WERI-Rb-1 (cell line): ENCODE data around the gene TTC16.

Experiments used
- DNase-seq: peaks from one replicate; pipeline ENCODE4 v3.0.0-alpha.2; 2020
- H3K27ac ChIP-seq: fragments of 250-450 bp; sonication (Bioruptor Pico); 2 replicates; pipeline ENCODE4 v1.5.1; 2020; ENCODE audit warnings: mild to moderate bottlenecking, moderate library complexity
- H3K27me3 ChIP-seq: fragments of 250-450 bp; sonication (Bioruptor Pico); 2 replicates; pipeline ENCODE4 v1.5.1; 2021; ENCODE audit warnings: mild to moderate bottlenecking, low read depth, moderate library complexity; ENCODE audit not compliant: insufficient read depth, severe bottlenecking
- H3K36me3 ChIP-seq: fragments of 250-450 bp; sonication (Bioruptor Pico); 2 replicates; pipeline ENCODE4 v1.5.1; 2020; ENCODE audit warnings: mild to moderate bottlenecking, moderate library complexity
- H3K4me3 ChIP-seq: 2 replicates; pipeline ENCODE4 v1.5.1; 2011; ENCODE audit warnings: low read depth, mild to moderate bottlenecking, control low read depth, low read length
- H3K9me3 ChIP-seq: fragments of 250-450 bp; sonication (Bioruptor Pico); 2 replicates; pipeline ENCODE4 v1.5.1; 2021; ENCODE audit warnings: mild to moderate bottlenecking, moderate library complexity; ENCODE audit not compliant: severe bottlenecking
- CTCF ChIP-seq: IDR thresholded peaks from 2 replicates; pipeline ENCODE4 v1.5.1; 2011; ENCODE audit warnings: low read depth, mild to moderate bottlenecking, control low read depth, inconsistent platforms, low read length

Gene TTC16

GRCh38 chr9:127707766-127708165, 8.1 kb upstream of the TTC16 start:
- H3K9me3 ChIP-seq = peaks cover 4% of the 10 kb centered on the region
- H3K4me3 ChIP-seq = no peak overlapping the region
- no peak overlapping the region for H3K27ac ChIP-seq
- DNase-seq = no peak
- TF ChIP-seq CTCF = no peak
- H3K27me3 ChIP-seq = no peaks in the 10 kb centered on the region
- no peaks in the 10 kb centered on the region for H3K36me3 ChIP-seq

- no peak for TF ChIP-seq CTCF
- H3K4me3 ChIP-seq = no peak overlapping the region
Measured at GRCh38 chr9:127708952-127709587, 6.8 kb upstream of the TTC16 start.

GRCh38 chr9:127710204-127710783, 5.6 kb upstream of the TTC16 start:
- DNase-seq = no peak
- Histone ChIP-seq H3K36me3 (no peaks in the 10 kb centered on the region), H3K27ac (no peak overlapping the region), H3K4me3 (no peak overlapping the region), H3K9me3 (peaks cover 4% of the 10 kb centered on the region), H3K27me3 (no peaks in the 10 kb centered on the region)
- no peak for TF ChIP-seq CTCF

More at GRCh38 chr9:127708952-127709587, 6.8 kb upstream of the TTC16 start:
- no peaks in the 10 kb centered on the region for H3K36me3 ChIP-seq
- no peak for DNase-seq
- H3K27ac ChIP-seq = no peak overlapping the region
- peaks cover 4% of the 10 kb centered on the region for H3K9me3 ChIP-seq
- H3K27me3 ChIP-seq = no peaks in the 10 kb centered on the region

- Histone ChIP-seq H3K27ac (no peak overlapping the region), H3K9me3 (peaks cover 4% of the 10 kb centered on the region), H3K4me3 (no peak overlapping the region), H3K36me3 (no peaks in the 10 kb centered on the region), H3K27me3 (no peaks in the 10 kb centered on the region)
- DNase-seq = no peak
- TF ChIP-seq CTCF = no peak
Measured at GRCh38 chr9:127711226-127711701, 4.6 kb upstream of the TTC16 start.

GRCh38 chr9:127711831-127712274, 4.0 kb upstream of the TTC16 start:
- Histone ChIP-seq H3K27ac (no peak overlapping the region), H3K27me3 (no peaks in the 10 kb centered on the region), H3K9me3 (peaks cover 4% of the 10 kb centered on the region), H3K36me3 (no peaks in the 10 kb centered on the region), H3K4me3 (no peak overlapping the region)
- peak; percentile 67 for DNase-seq
- TF ChIP-seq CTCF = peak; percentile 53
